ENCODE results near the gene ATP1B3. TPM values are rescaled to one million over a fixed set of nuclear protein-coding genes. Genes with fewer than 3 reads are reported as not detected.
"Not testable (repeated sequence)": the region's sequence is repeated elsewhere in the genome, so short reads cannot be mapped to it uniquely, and the experiment has no call there.

The ATP1B3 gene
- total RNA-seq, 2 donors from 2014 or later = 231 to 374 TPM

DNA sequence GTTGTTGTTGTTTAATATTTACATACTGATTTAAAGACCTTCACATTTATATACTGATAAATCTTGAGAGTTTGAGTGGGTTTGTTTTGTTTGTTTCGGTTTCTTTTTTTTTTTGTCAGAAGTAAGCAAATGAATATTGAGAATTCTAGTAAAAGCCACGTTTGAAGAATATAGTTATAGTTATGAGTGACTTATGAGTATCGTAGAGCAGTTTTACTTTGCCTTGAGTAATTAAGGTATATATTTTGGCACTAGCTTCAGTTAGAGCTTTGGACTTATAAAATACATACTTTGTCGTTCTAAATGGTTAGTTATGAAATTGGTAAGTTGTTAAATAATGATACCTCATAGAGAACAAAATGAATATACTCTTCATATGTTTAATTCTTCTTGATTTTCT, 27.8 kb downstream of the ATP1B3 start:
- H3K9me3 ChIP-seq = no peaks in the 10 kb centered on the region
- peaks cover 4% of the 10 kb centered on the region for H3K36me3 ChIP-seq
- intact Hi-C loops (cut with DNase I) = loop anchor here (10.0 kb wide), 1 partner anchor 329 kb away; no protein-coding TSS in a partner anchor
- no peak overlapping the region for H3K9ac ChIP-seq (ENCODE audit: low read depth in 2 of 2, low read length in 2 of 2)
- H3K27ac ChIP-seq = no peak overlapping the region
- H3K4me1 ChIP-seq = no peaks in the 10 kb centered on the region
- no peak overlapping the region for H3K4me3 ChIP-seq
- no peaks in the 10 kb centered on the region for H3K27me3 ChIP-seq
- no peak for DNase-seq
- TF ChIP-seq, protein P1, sequence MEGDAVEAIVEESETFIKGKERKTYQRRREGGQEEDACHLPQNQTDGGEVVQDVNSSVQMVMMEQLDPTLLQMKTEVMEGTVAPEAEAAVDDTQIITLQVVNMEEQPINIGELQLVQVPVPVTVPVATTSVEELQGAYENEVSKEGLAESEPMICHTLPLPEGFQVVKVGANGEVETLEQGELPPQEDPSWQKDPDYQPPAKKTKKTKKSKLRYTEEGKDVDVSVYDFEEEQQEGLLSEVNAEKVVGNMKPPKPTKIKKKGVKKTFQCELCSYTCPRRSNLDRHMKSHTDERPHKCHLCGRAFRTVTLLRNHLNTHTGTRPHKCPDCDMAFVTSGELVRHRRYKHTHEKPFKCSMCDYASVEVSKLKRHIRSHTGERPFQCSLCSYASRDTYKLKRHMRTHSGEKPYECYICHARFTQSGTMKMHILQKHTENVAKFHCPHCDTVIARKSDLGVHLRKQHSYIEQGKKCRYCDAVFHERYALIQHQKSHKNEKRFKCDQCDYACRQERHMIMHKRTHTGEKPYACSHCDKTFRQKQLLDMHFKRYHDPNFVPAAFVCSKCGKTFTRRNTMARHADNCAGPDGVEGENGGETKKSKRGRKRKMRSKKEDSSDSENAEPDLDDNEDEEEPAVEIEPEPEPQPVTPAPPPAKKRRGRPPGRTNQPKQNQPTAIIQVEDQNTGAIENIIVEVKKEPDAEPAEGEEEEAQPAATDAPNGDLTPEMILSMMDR (IDR thresholded peaks at IDR 0.05) = no peak

DNA sequence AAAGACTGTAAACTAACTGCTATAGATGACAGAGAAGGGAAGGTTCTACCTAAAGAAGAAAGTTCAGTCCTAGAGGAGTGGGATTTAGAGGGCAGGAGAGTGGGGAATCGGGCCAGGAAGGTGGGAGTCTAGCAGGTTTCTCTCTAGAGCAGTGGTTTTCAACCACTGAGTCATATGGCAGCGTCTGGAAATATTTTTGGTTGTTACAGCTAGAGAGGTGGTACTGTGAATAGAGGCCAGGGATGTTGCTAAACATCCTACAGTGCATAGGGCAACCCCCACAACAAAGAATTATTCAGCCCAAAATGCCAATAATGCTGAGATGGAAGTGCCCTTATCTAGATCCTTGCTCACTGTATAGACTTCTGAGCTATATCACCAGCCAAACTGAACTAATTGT, 28.7 kb downstream of the ATP1B3 start:
- intact Hi-C loops (cut with DNase I) = loop anchor here (10.0 kb wide), 1 partner anchor 330 kb away; no protein-coding TSS in a partner anchor
- TF ChIP-seq, protein P1 (IDR thresholded peaks at IDR 0.05) = no peak
- Histone ChIP-seq H3K27ac (no peak overlapping the region), H3K4me1 (no peaks in the 10 kb centered on the region), H3K9ac (ENCODE audit: low read depth in 2 of 2, low read length in 2 of 2) (no peak overlapping the region), H3K36me3 (peaks cover 4% of the 10 kb centered on the region), H3K4me3 (no peak overlapping the region), H3K9me3 (no peaks in the 10 kb centered on the region), H3K27me3 (no peaks in the 10 kb centered on the region)
- no peak for DNase-seq

DNA sequence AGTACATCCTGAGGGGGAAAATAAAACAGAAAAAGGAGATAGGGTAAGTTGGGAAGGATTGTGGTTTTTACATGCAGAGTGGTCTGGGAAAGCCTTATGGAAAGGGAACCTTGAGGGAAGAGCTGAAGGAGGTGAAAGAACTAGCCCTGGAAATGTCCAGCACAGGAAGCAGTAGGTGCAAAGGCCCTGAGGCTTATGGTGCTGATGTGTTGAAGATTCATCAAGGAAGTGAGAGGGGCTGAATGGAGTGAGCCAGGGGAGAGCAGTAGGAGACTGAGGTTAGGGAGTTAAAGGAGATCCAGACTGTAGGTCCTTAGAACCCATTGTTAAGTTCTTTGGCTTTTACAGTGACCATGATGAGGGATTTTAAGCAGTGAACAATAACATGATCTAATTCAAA, 33.0 kb downstream of the ATP1B3 start:
- no peak overlapping the region for H3K4me3 ChIP-seq
- no peaks in the 10 kb centered on the region for H3K4me1 ChIP-seq
- intact Hi-C loops (cut with DNase I) = loop anchor here (10.0 kb wide), 1 partner anchor 335 kb away; no protein-coding TSS in a partner anchor
- no peaks in the 10 kb centered on the region for H3K9me3 ChIP-seq
- no peak for DNase-seq
- peaks cover 4% of the 10 kb centered on the region for H3K36me3 ChIP-seq
- TF ChIP-seq, protein P1 (IDR thresholded peaks at IDR 0.05) = no peak
- H3K9ac ChIP-seq (ENCODE audit: low read depth in 2 of 2, low read length in 2 of 2) = no peak overlapping the region
- H3K27ac ChIP-seq = no peak overlapping the region
- no peaks in the 10 kb centered on the region for H3K27me3 ChIP-seq

DNA sequence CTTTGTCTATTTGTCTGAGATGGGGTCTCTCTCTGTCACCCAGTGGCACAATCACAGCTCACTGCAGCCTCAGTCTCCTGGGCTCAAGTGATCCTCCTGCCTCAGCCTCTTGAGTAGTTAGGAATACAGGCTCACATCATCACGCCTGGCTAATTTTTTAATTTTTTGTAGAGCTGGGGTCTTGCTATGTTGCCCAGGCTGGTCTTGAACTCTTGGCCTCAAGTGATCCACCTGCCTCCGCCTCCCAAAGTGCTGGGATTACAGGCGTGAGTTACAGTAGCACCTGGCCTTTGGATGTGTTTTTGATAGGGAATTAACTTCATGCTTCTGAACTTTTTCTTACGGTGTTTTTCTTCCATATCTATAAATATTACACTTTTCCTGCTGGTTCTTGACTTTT, 33.5 kb downstream of the ATP1B3 start:
- not testable (repeated sequence) for H3K27ac ChIP-seq; H3K9me3 ChIP-seq; H3K9ac ChIP-seq (ENCODE audit: low read depth in 2 of 2, low read length in 2 of 2); DNase-seq; H3K27me3 ChIP-seq; H3K4me1 ChIP-seq; H3K36me3 ChIP-seq; H3K4me3 ChIP-seq
- intact Hi-C loops (cut with DNase I) = loop anchor here (5.0 to 10.0 kb wide), 2 partner anchors 173 to 335 kb away; partner anchors contain the start of gene RNF7

DNA sequence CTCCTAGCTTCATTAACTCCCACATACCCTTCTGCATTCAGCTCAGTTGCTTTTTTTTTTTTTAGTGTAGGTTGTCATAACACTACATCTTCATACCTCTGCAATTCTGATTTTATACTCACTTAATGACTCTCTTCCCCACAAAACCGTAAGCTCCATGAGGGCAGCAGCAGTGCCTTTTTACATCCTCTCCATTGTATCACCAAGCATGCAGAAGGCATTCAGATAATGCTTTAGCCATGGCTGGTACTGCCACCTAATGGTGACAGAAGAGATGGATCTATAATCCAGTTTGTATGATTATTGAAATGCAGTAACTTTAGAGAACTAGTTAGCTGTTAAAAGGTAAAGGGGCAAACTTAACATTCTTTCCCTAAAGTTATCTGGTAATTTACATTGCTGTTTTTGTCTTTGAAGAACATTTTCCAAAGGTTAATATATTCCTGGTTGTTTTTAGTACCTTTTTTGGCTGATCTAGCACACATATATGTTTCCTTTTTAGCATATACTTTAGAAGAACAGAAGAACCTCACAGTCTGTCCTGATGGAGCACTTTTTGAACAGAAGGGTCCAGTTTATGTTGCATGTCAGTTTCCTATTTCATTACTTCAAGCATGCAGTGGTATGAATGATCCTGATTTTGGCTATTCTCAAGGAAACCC, 36.8 kb downstream of the ATP1B3 start:
- Histone ChIP-seq H3K9me3 (no peaks in the 10 kb centered on the region), H3K9ac (ENCODE audit: low read depth in 2 of 2, low read length in 2 of 2) (no peak overlapping the region), H3K4me1 (no peaks in the 10 kb centered on the region), H3K4me3 (no peak overlapping the region), H3K27me3 (no peaks in the 10 kb centered on the region), H3K36me3 (peaks cover 3% of the 10 kb centered on the region), H3K27ac (no peak overlapping the region)
- peak; percentile 56 for DNase-seq
- intact Hi-C loops (cut with DNase I) = loop anchor here (5.0 kb wide), 1 partner anchor 176 kb away; the partner anchor contains the start of gene RNF7
- TF ChIP-seq, protein P1 (IDR thresholded peaks at IDR 0.05) = peak; percentile 66

DNA sequence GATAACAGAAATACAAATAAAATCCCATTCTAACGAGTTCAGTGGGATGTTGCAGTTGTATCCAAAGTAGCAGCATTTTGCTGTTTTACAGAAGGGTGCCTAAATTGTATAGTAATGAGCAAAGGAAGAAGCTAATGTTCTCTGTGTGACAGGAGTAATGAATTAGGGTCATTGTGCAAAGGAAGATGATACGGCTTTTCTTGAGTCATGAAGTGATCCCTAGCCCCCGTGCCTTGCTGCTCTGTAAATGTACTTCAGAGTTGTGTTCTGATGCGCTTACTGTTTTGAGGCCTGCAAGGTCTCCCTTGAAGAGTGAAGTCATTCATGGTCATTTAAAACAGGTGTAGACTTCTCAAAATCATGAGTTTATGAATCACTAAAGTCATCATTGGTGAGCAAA, 37.9 kb downstream of the ATP1B3 start:
- H3K27ac ChIP-seq = no peak overlapping the region
- DNase-seq = no peak
- no peak overlapping the region for H3K9ac ChIP-seq (ENCODE audit: low read depth in 2 of 2, low read length in 2 of 2)
- TF ChIP-seq, protein P1 (IDR thresholded peaks at IDR 0.05) = no peak
- intact Hi-C loops (cut with DNase I) = loop anchor here (5.0 kb wide), 1 partner anchor 177 kb away; the partner anchor contains the start of gene RNF7
- H3K4me1 ChIP-seq = no peaks in the 10 kb centered on the region
- peaks cover 3% of the 10 kb centered on the region for H3K36me3 ChIP-seq
- H3K9me3 ChIP-seq = no peaks in the 10 kb centered on the region
- H3K4me3 ChIP-seq = no peak overlapping the region
- no peaks in the 10 kb centered on the region for H3K27me3 ChIP-seq

Data from colonic mucosa (tissue), 4 donors.